Measurements from ENCODE around the gene DDX27.
"Not testable (repeated sequence)": the region's sequence is repeated elsewhere in the genome, so short reads cannot be mapped to it uniquely, and the experiment has no call there.

Gene DDX27

DNA sequence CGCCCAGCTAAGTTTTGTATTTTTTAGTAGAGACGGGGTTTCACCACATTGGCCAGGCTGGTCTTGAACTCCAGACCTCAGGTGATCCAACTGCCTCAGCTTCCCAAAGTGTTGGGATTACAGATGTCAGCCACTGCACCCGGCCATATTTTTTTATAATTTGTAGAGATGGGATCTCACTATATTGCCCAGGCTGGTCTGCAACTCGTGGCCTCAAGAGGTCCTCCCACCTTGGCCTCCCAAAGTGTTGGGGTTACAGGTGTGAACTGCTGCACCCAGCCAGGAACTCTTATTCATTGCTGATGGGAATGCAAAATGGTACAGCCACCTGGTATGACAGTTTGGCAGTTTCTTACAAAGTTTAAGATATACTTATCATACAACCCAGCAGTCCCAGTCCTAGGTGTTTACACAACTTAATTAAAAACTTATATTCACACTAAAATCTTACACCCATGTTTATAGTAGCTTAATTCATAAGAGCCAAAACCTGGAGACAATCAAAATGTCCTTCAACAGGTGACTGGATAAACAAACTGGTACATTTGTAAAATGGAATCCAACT, 19.4 kb upstream of the DDX27 start:
- in situ Hi-C loops (cut with HindIII; ENCODE audit: low sequenced_read_pairs): no loop called here

DNA sequence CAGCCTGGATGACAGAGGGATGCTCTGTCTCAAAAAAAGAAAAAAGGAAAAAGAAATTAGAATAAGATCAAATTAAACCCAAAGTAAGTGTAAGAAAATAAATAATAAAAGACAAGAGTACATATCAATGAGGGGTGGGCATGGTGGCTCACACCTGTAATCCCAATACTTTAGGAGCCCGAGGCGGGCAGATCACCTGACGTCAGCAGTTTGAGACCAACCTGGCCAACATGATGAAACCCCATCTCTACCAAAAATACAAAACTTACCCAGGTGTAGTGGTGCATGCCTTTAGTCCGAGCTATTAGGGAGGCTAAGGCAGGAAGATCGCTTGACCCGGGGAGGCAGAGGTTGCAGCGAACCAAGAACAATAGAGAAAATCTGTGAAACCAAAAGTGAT, 16.2 kb upstream of the DDX27 start:
- in situ Hi-C loops (cut with HindIII; ENCODE audit: low sequenced_read_pairs): no loop called here

DNA sequence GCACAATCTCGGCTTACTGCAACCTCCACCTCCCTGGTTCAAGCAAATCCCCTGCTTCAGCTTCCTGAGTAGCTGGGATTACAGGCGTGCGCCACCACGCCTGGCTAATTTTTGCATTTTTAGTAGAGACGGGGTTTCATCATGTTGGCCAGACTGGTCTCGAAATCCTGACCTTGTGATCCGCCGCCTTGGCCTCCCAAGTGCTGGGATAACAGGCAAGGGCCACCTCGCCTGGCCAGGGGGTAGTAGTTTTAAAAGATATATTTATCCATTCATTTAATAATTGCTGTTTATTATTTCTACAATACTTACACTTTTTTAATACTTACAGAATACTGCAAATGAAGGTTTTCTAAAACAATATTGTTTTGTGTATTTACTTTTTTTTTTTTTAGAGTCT, 15.5 kb upstream of the DDX27 start:
- in situ Hi-C loops (cut with HindIII; ENCODE audit: low sequenced_read_pairs): no loop called here

- in situ Hi-C loops (cut with HindIII; ENCODE audit: low sequenced_read_pairs): no loop called here
Measured at GRCh38 chr20:49207076-49207475, 12.1 kb upstream of the DDX27 start.

DNA sequence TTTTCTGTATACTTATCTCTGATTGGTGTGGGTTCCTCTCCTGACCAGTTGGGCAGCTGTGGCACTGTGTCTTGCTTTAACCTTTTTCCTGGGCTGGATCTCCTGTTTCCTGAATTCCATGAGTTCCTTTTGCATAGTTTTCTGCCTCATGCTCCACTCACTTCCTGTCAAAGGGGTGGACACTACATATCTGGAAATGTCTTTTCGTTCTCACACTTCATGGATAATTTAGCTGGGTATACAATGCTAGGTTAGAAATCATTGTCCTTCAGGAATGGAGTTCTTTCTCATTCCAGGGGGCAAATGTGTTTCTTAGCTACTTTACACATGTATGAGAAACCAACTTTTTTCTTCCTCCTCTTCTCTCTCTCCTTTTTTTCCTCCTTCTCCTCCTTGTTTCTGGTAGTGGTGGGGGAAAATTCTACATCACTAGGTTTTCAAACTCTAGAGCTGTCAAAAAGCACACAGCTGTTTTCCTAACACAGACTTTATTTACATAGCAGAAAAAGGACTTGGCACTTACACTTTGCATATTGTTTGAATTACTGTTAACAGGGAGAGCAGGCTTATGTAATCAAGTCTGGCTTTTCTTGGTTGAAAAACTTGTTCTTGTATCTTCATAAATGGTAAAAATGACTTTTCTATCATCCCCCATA, 9.0 kb upstream of the DDX27 start:
- in situ Hi-C loops (cut with HindIII; ENCODE audit: low sequenced_read_pairs): no loop called here

- in situ Hi-C loops (cut with HindIII; ENCODE audit: low sequenced_read_pairs): no loop called here
Measured at GRCh38 chr20:49210757-49211110, 8.5 kb upstream of the DDX27 start.

GRCh38 chr20:49214571-49214970, 4.6 kb upstream of the DDX27 start:
- in situ Hi-C loops (cut with HindIII; ENCODE audit: low sequenced_read_pairs): no loop called here

DNA sequence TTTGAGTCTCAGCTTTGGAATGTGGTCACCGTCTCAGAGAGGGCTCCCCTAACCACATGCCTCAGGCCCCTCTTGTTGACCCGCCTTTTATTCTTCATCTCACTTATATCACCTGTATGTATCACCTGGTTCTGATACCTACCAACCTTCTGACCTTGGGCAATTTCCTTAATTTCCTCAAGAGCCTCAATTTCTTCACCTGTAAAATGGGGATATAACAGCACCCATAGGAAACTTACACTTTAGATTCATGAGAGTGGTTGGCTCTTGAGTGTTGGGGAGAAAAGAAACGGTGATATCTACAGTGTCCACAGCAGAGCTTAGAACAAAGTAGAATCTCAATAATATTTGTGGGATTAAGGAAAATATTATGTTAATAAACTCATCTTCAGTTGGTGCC, 4.0 kb upstream of the DDX27 start:
- in situ Hi-C loops (cut with HindIII; ENCODE audit: low sequenced_read_pairs): no loop called here

DNA sequence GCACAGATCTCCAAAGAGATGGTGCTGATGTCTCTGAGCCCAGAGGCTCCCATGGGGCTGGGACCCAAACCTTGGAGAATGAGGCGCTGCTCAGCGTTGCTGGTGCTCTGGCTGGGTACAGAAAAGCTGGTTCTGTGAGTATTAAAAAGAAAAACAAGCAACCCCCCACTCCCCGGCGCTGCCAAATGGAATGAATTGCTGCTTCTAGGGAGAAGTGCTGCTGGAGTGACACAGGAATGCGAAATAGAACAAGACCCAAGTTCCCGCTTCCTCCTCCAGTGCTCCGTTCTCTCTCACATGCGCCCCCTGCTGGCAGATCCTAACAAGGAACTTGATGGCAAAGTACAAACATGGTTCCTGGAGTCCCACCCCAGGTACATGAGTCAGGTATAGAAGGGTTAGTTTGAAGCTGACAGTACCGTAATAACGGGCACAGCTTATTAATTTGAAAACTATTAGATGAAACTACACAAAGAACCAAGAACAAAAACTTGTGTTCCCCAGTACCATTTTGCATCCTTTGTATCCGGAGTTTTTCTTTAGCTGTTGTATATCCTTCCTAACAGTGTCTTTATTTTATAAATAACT, 2.1 kb upstream of the DDX27 start:
- in situ Hi-C loops (cut with HindIII; ENCODE audit: low sequenced_read_pairs): no loop called here

- in situ Hi-C loops (cut with HindIII; ENCODE audit: low sequenced_read_pairs): not testable (repeated sequence)
Measured at GRCh38 chr20:49218739-49219090, 501 bp upstream of the DDX27 start.

DNA sequence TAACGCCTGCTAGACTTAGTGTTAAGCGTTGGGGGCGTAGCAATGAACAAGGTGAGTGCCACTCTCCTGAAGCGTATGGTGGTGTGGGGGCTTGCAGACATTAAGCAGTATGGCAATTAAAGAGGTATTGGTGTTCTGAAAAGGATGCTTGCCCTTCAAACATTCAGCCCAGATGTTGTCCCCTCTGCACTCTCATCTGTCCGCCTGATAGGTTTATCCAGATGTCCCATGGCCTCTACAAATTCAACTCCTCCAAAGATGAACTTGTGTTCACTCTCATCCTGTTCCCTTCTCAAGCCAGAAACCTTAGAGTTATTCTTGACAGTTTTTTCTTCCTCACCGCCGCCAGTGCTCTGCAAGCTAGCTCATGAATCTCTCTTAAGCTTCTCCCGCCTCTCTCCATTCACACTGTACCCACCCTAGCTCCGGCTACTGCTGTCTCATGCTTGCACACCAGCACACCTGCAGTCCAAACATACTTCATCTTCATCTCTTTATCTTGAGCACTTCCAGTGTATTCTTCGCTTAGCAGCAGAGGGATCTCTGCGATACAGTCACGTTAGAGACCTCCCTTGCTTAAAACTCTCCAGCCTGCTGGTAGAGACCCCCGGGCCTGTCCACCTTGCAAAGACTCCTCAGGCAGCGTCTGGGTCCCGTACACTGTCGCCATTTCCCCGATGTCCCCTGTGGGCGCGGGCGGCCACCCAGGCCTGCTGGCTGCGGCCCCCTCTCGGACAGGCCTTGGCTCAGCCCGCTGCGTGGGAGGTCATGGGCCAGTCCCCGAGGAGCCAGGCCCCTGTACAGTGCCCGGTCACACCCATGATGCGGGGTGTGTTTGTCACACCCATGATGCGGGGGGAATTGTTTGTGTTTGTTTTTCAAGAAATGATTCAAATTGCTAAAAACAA, 962 bp downstream of the DDX27 start:
- in situ Hi-C loops (cut with HindIII; ENCODE audit: low sequenced_read_pairs): no loop called here

- in situ Hi-C loops (cut with HindIII; ENCODE audit: low sequenced_read_pairs): no loop called here
Measured at GRCh38 chr20:49225896-49226295, 6.7 kb downstream of the DDX27 start.

DNA sequence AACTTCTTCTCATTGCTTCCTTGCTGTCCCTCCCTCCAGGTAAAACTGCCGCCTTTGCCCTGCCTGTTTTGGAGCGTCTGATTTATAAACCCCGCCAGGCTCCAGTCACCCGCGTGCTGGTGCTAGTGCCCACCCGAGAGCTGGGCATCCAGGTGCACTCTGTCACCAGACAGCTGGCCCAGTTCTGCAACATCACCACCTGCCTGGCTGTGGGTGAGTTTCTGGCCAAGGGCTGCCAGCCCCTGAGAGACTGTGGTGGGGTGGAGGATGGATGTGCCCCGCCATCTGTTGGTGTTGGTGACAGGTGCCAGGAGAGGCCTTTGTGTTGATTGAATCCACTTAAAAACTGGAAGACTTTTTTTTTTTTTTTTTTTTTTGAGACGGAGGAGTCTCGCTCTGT, 9.5 kb downstream of the DDX27 start:
- in situ Hi-C loops (cut with HindIII; ENCODE audit: low sequenced_read_pairs): no loop called here

GRCh38 chr20:49229381-49229780, 10.2 kb downstream of the DDX27 start:
- in situ Hi-C loops (cut with HindIII; ENCODE audit: low sequenced_read_pairs): no loop called here

DNA sequence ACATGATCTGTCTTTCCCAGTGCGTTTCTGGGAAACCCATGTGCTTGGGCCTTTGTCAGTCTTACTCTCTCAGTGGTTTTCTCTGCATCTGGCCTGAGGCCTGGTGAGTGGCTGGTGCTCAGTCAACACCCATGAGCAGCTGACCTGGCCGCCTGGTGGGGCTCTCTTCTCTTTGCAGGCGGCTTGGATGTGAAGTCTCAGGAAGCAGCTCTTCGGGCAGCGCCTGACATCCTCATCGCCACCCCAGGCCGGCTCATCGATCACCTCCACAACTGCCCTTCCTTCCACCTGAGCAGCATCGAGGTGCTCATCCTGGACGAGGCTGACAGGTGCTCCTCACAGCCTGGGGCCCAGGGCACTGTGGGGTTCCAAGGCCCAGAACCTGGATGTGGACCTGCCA, 10.8 kb downstream of the DDX27 start:
- in situ Hi-C loops (cut with HindIII; ENCODE audit: low sequenced_read_pairs): no loop called here

DNA sequence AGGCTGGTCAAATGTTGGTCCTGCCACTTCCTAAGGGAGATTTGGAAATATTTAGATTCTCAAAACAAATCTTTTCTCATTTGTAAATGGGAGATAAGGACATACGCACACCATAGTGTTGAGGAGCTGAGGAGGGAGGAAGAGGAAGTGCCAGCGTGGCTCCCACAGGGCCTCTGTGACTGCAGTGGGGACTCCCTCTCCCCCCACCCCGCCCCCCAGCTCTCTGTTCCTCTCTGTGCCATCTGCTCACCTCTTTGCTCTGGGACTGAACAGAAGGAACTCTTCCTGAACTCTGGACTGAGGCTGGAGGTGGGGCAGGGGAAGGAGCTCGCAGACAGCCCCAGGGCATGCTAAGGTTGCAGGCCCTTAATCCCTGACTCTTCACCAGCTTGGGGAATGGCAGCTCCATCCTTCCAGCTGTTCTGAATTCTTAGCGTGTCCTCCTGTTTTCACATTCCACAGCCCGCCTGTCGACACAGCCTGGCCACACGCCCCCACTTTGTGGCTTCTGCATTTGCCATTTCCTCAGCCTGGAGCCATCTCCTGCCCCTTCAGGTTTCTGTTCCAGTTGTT, 11.4 kb downstream of the DDX27 start:
- in situ Hi-C loops (cut with HindIII; ENCODE audit: low sequenced_read_pairs): no loop called here

DNA sequence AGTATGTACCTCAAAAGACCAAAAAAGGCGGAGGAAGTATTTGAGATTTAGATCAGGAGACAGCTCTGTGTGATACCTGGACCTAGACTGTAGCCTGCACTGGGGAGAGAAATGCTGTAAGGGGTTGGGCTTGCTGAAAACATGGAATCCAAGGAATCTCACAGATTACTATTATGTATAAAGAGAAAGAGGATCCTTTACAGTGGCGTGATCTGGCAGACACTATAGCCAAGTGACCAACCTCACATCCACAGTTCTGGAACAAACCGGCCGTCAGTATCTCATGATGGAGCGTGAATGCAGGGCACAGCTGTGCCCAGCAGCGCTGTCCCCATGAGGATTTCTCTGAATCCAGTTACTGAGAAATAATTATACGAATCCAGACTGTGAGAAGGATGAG, 12.3 kb downstream of the DDX27 start:
- in situ Hi-C loops (cut with HindIII; ENCODE audit: low sequenced_read_pairs): no loop called here

DNA sequence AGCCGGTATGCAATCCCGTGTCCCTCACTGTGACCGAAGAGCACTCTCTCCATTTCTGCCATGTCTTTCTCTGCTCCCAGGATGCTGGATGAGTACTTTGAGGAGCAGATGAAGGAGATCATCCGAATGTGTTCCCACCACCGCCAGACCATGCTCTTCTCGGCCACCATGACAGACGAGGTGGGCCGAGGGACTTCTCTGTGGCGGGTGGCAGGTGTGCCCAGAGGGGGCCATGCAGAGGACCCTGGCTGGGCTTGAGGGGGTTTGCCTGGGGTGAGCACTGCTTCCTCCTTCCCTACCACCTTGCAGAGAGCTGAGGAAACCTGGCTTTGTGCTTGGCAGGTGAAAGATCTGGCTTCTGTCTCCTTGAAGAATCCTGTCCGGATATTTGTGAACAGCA, 14.0 kb downstream of the DDX27 start:
- in situ Hi-C loops (cut with HindIII; ENCODE audit: low sequenced_read_pairs): no loop called here

- in situ Hi-C loops (cut with HindIII; ENCODE audit: low sequenced_read_pairs): no loop called here
Measured at GRCh38 chr20:49234831-49235230, 15.6 kb downstream of the DDX27 start.

DNA sequence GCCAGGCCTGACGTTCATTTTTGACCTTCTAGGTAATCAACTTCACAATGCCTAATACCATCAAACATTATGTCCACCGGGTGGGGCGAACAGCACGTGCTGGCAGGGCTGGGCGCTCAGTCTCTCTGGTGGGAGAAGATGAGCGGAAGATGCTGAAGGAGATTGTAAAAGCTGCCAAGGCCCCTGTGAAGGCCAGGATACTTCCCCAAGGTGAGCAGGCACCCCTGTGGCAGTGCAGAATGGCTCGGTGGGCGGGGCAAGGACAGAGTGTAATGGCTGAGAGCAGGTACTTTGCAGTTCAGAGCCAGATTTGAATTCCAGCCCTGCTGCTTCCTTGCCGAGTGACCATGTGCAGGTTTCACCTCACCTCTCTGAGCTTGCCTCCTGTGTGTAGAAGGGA, 17.1 kb downstream of the DDX27 start:
- in situ Hi-C loops (cut with HindIII; ENCODE audit: low sequenced_read_pairs): no loop called here

- in situ Hi-C loops (cut with HindIII; ENCODE audit: low sequenced_read_pairs): no loop called here
Measured at GRCh38 chr20:49237531-49237930, 18.3 kb downstream of the DDX27 start.

Data from DLD1 (cell line).